Endothelial cell of umbilical vein (primary cell): Measurements from ENCODE around the gene MBD2.

ENCODE experiments used
- MYC ChIP-seq: IDR thresholded peaks from one replicate; pipeline ENCODE4 v1.6.1; 2011; ENCODE audit warnings: mild to moderate bottlenecking, low read depth, low read length
- POLR2AphosphoS5 ChIP-seq: IDR thresholded peaks from 2 replicates; pipeline ENCODE4 v1.6.1; 2012; ENCODE audit warnings: low read depth, mild to moderate bottlenecking, control low read depth, low read length, moderate library complexity; ENCODE audit not compliant: insufficient read depth

GRCh38 chr18:54210463-54210862 is 14.0 kb downstream of the MBD2 start:
- TF ChIP-seq POLR2AphosphoS5, result no peak
- TF ChIP-seq MYC, result no peak
